Activated CD4-positive, alpha-beta memory T cell treated with anti-CD3 and anti-CD28 coated beads for 36 hours (primary cell): ENCODE data around the gene AASS. TPM values are rescaled to one million over a fixed set of nuclear protein-coding genes. Genes with fewer than 3 reads are reported as not detected.

Experiments
- total RNA-seq, 2 experiments: library from RNA; stranded (reverse); gene quantifications; one replicate each; pipeline ENCODE4 v1.2.3, GENCODE V29; 2021

The AASS gene
- total RNA-seq, 2 experiments from 2014 or later = 2.0 to 2.3 TPM

Other genes starting within 250 kb of the AASS start
- gene FEZF1, start 160.5 kb upstream of the AASS start, total RNA-seq = not detected